GM12878 (cell line): ENCODE results near the gene SNX21. TPM values are rescaled to one million over a fixed set of nuclear protein-coding genes. Genes with fewer than 3 reads are reported as not detected.

ENCODE experiments used
- ATAC-seq: fragments of 200-7000 bp; cut with Tn5 transposase; 3 replicates; pipeline ENCODE4 v1.9.1; 2020; ENCODE audit warnings: mild to moderate bottlenecking, moderate library complexity
- BruUV-seq: library from RNA; stranded (reverse); fragments of 400-500 nt; replicated peaks from 2 replicates; lab custom pipeline; 2021; lab: Mats Ljungman, UMichigan
- CTCF ChIA-PET: fragments of 300-600 bp; sonication (Branson Sonifier 250); formaldehyde crosslinking; extraction: SDS; loops from one replicate; lab custom pipeline; 2021; ENCODE audit warnings: inconsistent platforms; lab: Yijun Ruan, JAX
- POLR2A ChIA-PET: fragments of 350-600 bp; formaldehyde crosslinking; extraction: SDS; loops from one replicate; lab custom pipeline; 2021; ENCODE audit warnings: inconsistent platforms; lab: Charles Lee
- RAD21 ChIA-PET: fragments of 300-600 bp; sonication (Branson Sonifier 250); formaldehyde crosslinking; loops from one replicate; lab custom pipeline; 2023; ENCODE audit warnings: antibody characterized with exemption; ENCODE audit not compliant: unreplicated experiment; lab: Charles Lee
- SMC1A ChIA-PET: fragments of 300-600 bp; sonication (Branson Sonifier 250); formaldehyde crosslinking; loops from one replicate; lab custom pipeline; 2023; ENCODE audit not compliant: unreplicated experiment, uncharacterized antibody; lab: Charles Lee
- DNase-seq: peaks from one replicate; pipeline ENCODE4 v3.0.0-alpha.2; 2011; ENCODE audit warnings: low read depth, low spot score
- FAIRE-seq: peaks from 3 replicates; lab custom pipeline; 2011; peaks lifted over from hg19 to GRCh38; lab: Jason Lieb, UNC
- H2AFZ ChIP-seq: 2 replicates; pipeline ENCODE4 v1.6.0; 2011; ENCODE audit warnings: low read depth, low read length, control low read depth; ENCODE audit not compliant: control insufficient read depth
- H3K27ac ChIP-seq: 2 replicates; pipeline ENCODE4 v1.5.1; 2011; ENCODE audit warnings: control low read depth; ENCODE audit not compliant: control insufficient read depth, insufficient read depth
- H3K27me3 ChIP-seq, 2 experiments: replicated peaks in 1 of 2; 2 replicates each; pipeline versions ENCODE4 v1.6.0 to v1.6.1; 2011; ENCODE audit warnings: low read length in 1 of 2; ENCODE audit not compliant: control insufficient read depth in 2 of 2, insufficient read depth in 2 of 2
- H3K36me3 ChIP-seq, 2 experiments: 2 replicates each; pipeline ENCODE4 v1.5.1; 2011; ENCODE audit warnings: low read length in 1 of 2; ENCODE audit not compliant: control insufficient read depth in 2 of 2, insufficient read depth in 2 of 2
- H3K4me1 ChIP-seq: 2 replicates; pipeline ENCODE4 v1.6.1; 2011; ENCODE audit warnings: mild to moderate bottlenecking, low read length, moderate library complexity, mixed read lengths; ENCODE audit not compliant: control insufficient read depth, insufficient read depth
- H3K4me2 ChIP-seq: 2 replicates; pipeline ENCODE4 v1.6.0; 2011; ENCODE audit warnings: control low read depth; ENCODE audit not compliant: control insufficient read depth, insufficient read depth
- H3K4me3 ChIP-seq: fragments of 200-600 bp; sonication (generic); 2 replicates; pipeline ENCODE4 v1.5.1; 2016
- H3K79me2 ChIP-seq: 2 replicates; pipeline ENCODE4 v1.6.0; 2011; ENCODE audit warnings: low read length; ENCODE audit not compliant: control insufficient read depth, insufficient read depth
- H3K9ac ChIP-seq: 2 replicates; pipeline ENCODE4 v1.8.0; 2011; ENCODE audit warnings: low read length, control low read depth, mixed read lengths; ENCODE audit not compliant: control insufficient read depth, insufficient read depth
- H3K9me3 ChIP-seq: replicated peaks from 3 replicates; pipeline ENCODE4 v1.5.1; 2011; ENCODE audit warnings: mild to moderate bottlenecking, low read length; ENCODE audit not compliant: control insufficient read depth, insufficient read depth
- H4K20me1 ChIP-seq: 2 replicates; pipeline ENCODE4 v1.6.0; 2011; ENCODE audit not compliant: control insufficient read depth, insufficient read depth
- CBX5 ChIP-seq: sonication (generic); IDR thresholded peaks from 2 replicates; pipeline ENCODE4 v1.6.1; 2016; ENCODE audit warnings: low read depth, moderate library complexity, mild to moderate bottlenecking, inconsistent platforms
- HDAC6 ChIP-seq: fragments of 200-600 bp; sonication (generic); IDR thresholded peaks from one replicate; pipeline ENCODE4 v1.8.0; 2017; ENCODE audit warnings: antibody characterized with exemption; ENCODE audit not compliant: unreplicated experiment
- IRF4 ChIP-seq: IDR thresholded peaks from 2 replicates; pipeline ENCODE4 v1.6.1; 2011; ENCODE audit warnings: low read depth, low read length
- NFXL1 ChIP-seq: fragments of 450-650 bp; IDR thresholded peaks from 2 replicates; pipeline ENCODE4 v1.6.1; 2017; ENCODE audit warnings: antibody characterized with exemption, mild to moderate bottlenecking, borderline replicate concordance
- NFYB ChIP-seq: IDR thresholded peaks from 2 replicates; pipeline ENCODE4 v1.6.1; 2011; ENCODE audit warnings: low read depth, mild to moderate bottlenecking, low read length, improper control_type of control experiment, moderate library complexity; ENCODE audit not compliant: insufficient read depth
- WGBS: methylation state at CpG from one replicate; pipeline ENCODE4 v1.1.6; 2016; ENCODE audit warnings: low lambda C conversion rate; ENCODE audit not compliant: insufficient replicate concordance, insufficient coverage; ENCODE audit errors: missing lambda C conversion rate; 5-methylcytosine and 5-hydroxymethylcytosine counted together
- in situ Hi-C: fragments of 300-500 bp; cut with MboI; formaldehyde crosslinking; loops from 9 replicates; pipeline ENCODE4 v1.14.3; 2018; ENCODE audit warnings: mixed read lengths
- intact Hi-C: fragments of 100-400 bp; cut with micrococcal nuclease; formaldehyde crosslinking; loops from one replicate; pipeline ENCODE4 v1.14.2; 2022; ENCODE audit not compliant: unreplicated experiment
- polyA plus RNA-seq, 11 experiments: library from polyadenylated mRNA; depleted of rRNA in 4 of 11; unstranded in 6 of 11; stranded (reverse) in 5 of 11; fragments of >200 nt; fragmentation: Nextera tagmentation in 4 of 11; fragmentation: Illumina TruSeq in 1 of 11; extraction: Ambion mirVana in 4 of 11; extraction: Trizol in 1 of 11; gene quantifications; 1 replicate in 1 of 11; 2 replicates in 10 of 11; pipeline versions ENCODE4 v1.2.1 to v1.2.3, GENCODE V29; 2011 to 2016; ENCODE audit warnings: inconsistent platforms in 2 of 11, missing spikeins in 2 of 11, low read depth in 1 of 11
- total RNA-seq, 4 experiments: library from RNA; depleted of rRNA in 3 of 4; stranded (reverse); fragments of >200 nt in 3 of 4; fragmentation: Illumina TruSeq in 1 of 4; extraction: Trizol in 1 of 4; gene quantifications; 2 replicates each; pipeline versions ENCODE4 v1.2.1 to v1.2.3, GENCODE V29; 2013 to 2021
- TF ChIP-seq, protein P1 (sequence below): IDR thresholded peaks from 2 replicates; pipeline ENCODE4 v1.6.1; 2012; ENCODE audit warnings: improper control_type of control experiment, low read depth, low read length; ENCODE audit not compliant: insufficient replicate concordance
- TF ChIP-seq, protein P2 (sequence below): IDR thresholded peaks from 2 replicates; pipeline ENCODE4 v1.6.1; 2012; ENCODE audit warnings: low read depth, low read length, improper control_type of control experiment
- TF ChIP-seq, protein P3 (sequence below): fragments of 450-650 bp; formaldehyde crosslinking; IDR thresholded peaks from 2 replicates; pipeline ENCODE4 v1.4.0; 2020; ENCODE audit warnings: mild to moderate bottlenecking, moderate library complexity
- TF ChIP-seq, protein P4 (sequence below), 3 experiments: IDR thresholded peaks in 2 of 3; conservative IDR thresholded peaks in 1 of 3; 2 replicates each; pipeline ENCODE4 v1.5.1; 2011; ENCODE audit warnings: low read depth in 3 of 3, low read length in 3 of 3, mild to moderate bottlenecking in 3 of 3, control low read depth in 2 of 3, moderate library complexity in 2 of 3, inconsistent platforms in 1 of 3, mixed read lengths in 1 of 3; ENCODE audit not compliant: control insufficient read depth in 2 of 3, insufficient read depth in 1 of 3; ENCODE audit errors: extremely low read depth in 1 of 3

Gene SNX21
- total and polyA plus RNA-seq, 10 of the 15 experiments (the other 5 are each of a cell fraction or from before 2014, with no cell fraction given) = 0.10 to 1.4 (median 0.57) TPM

DNA sequence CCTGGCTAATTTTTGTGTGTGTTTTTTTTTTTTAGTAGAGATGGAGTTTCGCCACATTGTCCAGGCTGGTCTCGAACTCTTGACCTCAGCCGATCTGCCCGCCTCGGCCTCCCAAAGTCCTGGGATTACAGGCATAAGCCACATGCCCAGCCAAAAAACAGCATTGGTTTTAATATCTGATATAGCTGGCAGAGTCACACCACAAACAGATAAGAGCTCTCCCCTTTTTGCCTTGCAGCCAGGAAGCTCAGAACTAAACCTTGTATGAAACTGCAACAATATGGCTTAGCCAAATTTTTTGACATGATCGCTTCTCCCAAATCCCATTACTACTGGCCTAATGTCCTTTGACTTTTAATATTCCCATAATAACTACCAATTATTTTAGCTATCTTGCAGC lies 18.7 kb downstream of the SNX21 start:
- intact Hi-C loops (no loop called here), in situ Hi-C loops (no loop called here)
- no peak for FAIRE-seq
- 100% methylated on average over 6 of the region's 6 CpGs for WGBS
- SMC1A ChIA-PET = interaction anchor here (0.6 to 1.3 kb wide), 4 partner anchors 9 to 109 kb away, joined by 3 to 4 read pairs (median 4); no protein-coding TSS in a partner anchor
- Histone ChIP-seq H3K27me3 (no peaks in the 10 kb centered on the region), H4K20me1 (no peaks in the 10 kb centered on the region), H3K27ac (no peak overlapping the region), H3K36me3 (no peaks in the 10 kb centered on the region), H3K9me3 (no peaks in the 10 kb centered on the region), H3K9ac (no peak overlapping the region), H3K4me3 (no peak overlapping the region), H3K4me2 (no peak overlapping the region), H2AFZ (no peak overlapping the region), H3K4me1 (peaks cover 6% of the 10 kb centered on the region), H3K79me2 (peaks cover 19% of the 10 kb centered on the region)
- no peak for DNase-seq
- no peak for TF ChIP-seq IRF4
- no peak for TF ChIP-seq NFXL1
- TF ChIP-seq CBX5 = no peak
- no peak for TF ChIP-seq HDAC6
- TF ChIP-seq, protein P1, sequence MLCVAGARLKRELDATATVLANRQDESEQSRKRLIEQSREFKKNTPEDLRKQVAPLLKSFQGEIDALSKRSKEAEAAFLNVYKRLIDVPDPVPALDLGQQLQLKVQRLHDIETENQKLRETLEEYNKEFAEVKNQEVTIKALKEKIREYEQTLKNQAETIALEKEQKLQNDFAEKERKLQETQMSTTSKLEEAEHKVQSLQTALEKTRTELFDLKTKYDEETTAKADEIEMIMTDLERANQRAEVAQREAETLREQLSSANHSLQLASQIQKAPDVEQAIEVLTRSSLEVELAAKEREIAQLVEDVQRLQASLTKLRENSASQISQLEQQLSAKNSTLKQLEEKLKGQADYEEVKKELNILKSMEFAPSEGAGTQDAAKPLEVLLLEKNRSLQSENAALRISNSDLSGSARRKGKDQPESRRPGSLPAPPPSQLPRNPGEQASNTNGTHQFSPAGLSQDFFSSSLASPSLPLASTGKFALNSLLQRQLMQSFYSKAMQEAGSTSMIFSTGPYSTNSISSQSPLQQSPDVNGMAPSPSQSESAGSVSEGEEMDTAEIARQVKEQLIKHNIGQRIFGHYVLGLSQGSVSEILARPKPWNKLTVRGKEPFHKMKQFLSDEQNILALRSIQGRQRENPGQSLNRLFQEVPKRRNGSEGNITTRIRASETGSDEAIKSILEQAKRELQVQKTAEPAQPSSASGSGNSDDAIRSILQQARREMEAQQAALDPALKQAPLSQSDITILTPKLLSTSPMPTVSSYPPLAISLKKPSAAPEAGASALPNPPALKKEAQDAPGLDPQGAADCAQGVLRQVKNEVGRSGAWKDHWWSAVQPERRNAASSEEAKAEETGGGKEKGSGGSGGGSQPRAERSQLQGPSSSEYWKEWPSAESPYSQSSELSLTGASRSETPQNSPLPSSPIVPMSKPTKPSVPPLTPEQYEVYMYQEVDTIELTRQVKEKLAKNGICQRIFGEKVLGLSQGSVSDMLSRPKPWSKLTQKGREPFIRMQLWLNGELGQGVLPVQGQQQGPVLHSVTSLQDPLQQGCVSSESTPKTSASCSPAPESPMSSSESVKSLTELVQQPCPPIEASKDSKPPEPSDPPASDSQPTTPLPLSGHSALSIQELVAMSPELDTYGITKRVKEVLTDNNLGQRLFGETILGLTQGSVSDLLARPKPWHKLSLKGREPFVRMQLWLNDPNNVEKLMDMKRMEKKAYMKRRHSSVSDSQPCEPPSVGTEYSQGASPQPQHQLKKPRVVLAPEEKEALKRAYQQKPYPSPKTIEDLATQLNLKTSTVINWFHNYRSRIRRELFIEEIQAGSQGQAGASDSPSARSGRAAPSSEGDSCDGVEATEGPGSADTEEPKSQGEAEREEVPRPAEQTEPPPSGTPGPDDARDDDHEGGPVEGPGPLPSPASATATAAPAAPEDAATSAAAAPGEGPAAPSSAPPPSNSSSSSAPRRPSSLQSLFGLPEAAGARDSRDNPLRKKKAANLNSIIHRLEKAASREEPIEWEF = no peak
- TF ChIP-seq, protein P2, sequence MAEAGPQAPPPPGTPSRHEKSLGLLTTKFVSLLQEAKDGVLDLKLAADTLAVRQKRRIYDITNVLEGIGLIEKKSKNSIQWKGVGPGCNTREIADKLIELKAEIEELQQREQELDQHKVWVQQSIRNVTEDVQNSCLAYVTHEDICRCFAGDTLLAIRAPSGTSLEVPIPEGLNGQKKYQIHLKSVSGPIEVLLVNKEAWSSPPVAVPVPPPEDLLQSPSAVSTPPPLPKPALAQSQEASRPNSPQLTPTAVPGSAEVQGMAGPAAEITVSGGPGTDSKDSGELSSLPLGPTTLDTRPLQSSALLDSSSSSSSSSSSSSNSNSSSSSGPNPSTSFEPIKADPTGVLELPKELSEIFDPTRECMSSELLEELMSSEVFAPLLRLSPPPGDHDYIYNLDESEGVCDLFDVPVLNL = no peak
- TF ChIP-seq NFYB = no peak
- TF ChIP-seq, protein P3, sequence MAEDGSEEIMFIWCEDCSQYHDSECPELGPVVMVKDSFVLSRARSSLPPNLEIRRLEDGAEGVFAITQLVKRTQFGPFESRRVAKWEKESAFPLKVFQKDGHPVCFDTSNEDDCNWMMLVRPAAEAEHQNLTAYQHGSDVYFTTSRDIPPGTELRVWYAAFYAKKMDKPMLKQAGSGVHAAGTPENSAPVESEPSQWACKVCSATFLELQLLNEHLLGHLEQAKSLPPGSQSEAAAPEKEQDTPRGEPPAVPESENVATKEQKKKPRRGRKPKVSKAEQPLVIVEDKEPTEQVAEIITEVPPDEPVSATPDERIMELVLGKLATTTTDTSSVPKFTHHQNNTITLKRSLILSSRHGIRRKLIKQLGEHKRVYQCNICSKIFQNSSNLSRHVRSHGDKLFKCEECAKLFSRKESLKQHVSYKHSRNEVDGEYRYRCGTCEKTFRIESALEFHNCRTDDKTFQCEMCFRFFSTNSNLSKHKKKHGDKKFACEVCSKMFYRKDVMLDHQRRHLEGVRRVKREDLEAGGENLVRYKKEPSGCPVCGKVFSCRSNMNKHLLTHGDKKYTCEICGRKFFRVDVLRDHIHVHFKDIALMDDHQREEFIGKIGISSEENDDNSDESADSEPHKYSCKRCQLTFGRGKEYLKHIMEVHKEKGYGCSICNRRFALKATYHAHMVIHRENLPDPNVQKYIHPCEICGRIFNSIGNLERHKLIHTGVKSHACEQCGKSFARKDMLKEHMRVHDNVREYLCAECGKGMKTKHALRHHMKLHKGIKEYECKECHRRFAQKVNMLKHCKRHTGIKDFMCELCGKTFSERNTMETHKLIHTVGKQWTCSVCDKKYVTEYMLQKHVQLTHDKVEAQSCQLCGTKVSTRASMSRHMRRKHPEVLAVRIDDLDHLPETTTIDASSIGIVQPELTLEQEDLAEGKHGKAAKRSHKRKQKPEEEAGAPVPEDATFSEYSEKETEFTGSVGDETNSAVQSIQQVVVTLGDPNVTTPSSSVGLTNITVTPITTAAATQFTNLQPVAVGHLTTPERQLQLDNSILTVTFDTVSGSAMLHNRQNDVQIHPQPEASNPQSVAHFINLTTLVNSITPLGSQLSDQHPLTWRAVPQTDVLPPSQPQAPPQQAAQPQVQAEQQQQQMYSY (CRISPR knock-in tag) = no peak
- TF ChIP-seq, protein P4, sequence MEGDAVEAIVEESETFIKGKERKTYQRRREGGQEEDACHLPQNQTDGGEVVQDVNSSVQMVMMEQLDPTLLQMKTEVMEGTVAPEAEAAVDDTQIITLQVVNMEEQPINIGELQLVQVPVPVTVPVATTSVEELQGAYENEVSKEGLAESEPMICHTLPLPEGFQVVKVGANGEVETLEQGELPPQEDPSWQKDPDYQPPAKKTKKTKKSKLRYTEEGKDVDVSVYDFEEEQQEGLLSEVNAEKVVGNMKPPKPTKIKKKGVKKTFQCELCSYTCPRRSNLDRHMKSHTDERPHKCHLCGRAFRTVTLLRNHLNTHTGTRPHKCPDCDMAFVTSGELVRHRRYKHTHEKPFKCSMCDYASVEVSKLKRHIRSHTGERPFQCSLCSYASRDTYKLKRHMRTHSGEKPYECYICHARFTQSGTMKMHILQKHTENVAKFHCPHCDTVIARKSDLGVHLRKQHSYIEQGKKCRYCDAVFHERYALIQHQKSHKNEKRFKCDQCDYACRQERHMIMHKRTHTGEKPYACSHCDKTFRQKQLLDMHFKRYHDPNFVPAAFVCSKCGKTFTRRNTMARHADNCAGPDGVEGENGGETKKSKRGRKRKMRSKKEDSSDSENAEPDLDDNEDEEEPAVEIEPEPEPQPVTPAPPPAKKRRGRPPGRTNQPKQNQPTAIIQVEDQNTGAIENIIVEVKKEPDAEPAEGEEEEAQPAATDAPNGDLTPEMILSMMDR (IDR thresholded peaks at IDR 0.05 in 2 of 3, conservative IDR thresholded peaks at IDR 0.05 in 1 of 3; ENCODE audit: control insufficient read depth in 2 of 3, extremely low read depth in 1 of 3, insufficient read depth in 1 of 3, low read depth in 3 of 3, low read length in 3 of 3) = no peak
- CTCF ChIA-PET = interaction anchor here (0.8 to 1.6 kb wide), 5 partner anchors 10 to 118 kb away, joined by 3 to 6 read pairs (median 4); no protein-coding TSS in a partner anchor
- RAD21 ChIA-PET = no interaction called here
- POLR2A ChIA-PET = interaction anchor here (1.2 to 2.4 kb wide), 3 partner anchors 10 to 39 kb away, joined by 4 to 10 read pairs (median 7); partner anchors contain the start of gene UBE2C
- BruUV-seq = no TSS peak
- no peak for ATAC-seq
